ENCODE results near the gene CKAP2L. TPM values are rescaled to one million over a fixed set of nuclear protein-coding genes. Genes with fewer than 3 reads are reported as not detected.
"Not testable (repeated sequence)": the region's sequence is repeated elsewhere in the genome, so short reads cannot be mapped to it uniquely, and the experiment has no call there.

CKAP2L gene
- total RNA-seq, 1 donor from 2014 or later, result 2.1 TPM

DNA sequence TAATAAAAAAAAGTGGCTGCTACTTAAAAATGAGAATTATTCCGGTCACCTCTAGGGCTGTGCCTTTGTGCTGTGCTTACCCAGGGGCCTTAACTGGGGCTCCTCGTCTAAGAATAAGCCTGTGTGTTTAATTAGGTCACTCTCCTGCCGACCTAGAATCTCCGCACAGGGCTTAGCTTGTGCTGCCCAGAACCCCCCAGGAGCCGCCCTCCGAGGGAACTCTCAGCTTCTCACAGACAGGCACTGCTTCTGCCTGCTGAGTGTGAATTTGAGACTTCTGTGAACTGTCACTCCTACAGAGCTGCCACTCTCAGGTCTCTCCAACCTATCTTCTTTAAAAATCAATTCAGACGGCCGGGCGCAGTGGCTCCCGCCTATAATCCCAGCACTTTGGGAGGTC lies 55.4 kb downstream of the CKAP2L start:
- no peaks in the 10 kb centered on the region for H3K9me3 ChIP-seq (ENCODE audit: insufficient read depth, low read depth, low read length)
- FAIRE-seq (no peak), DNase-seq (ENCODE audit: low read depth) (no peak)
- Mint-ChIP-seq H3K27ac (ENCODE audit: unreplicated experiment) (no peak overlapping the region), H3K4me1 (ENCODE audit: low read depth, unreplicated experiment) (peaks cover 16% of the 10 kb centered on the region), H3K4me3 (ENCODE audit: unreplicated experiment) (no peak overlapping the region), H3K27me3 (ENCODE audit: low read depth, unreplicated experiment) (peaks cover 43% of the 10 kb centered on the region), H3K9me3 (ENCODE audit: unreplicated experiment) (peaks cover 5% of the 10 kb centered on the region), H3K36me3 (ENCODE audit: low read depth, unreplicated experiment) (no peaks in the 10 kb centered on the region)
- H3K4me2 ChIP-seq (ENCODE audit: low read length), result no peak overlapping the region
- peaks cover 28% of the 10 kb centered on the region for H3K4me1 ChIP-seq (ENCODE audit: insufficient read depth, low read length)
- H3K79me2 ChIP-seq (ENCODE audit: insufficient read depth, low read length), result no peaks in the 10 kb centered on the region
- H3K27me3 ChIP-seq (ENCODE audit: insufficient read depth, low read length), result peaks cover 3% of the 10 kb centered on the region
- H3K9ac ChIP-seq (ENCODE audit: low read length), result no peak overlapping the region
- H3K27ac ChIP-seq (ENCODE audit: low read depth, low read length), result no peak overlapping the region
- H2AFZ ChIP-seq (ENCODE audit: low read depth, low read length), result no peak overlapping the region
- no peak overlapping the region for H3K4me3 ChIP-seq (ENCODE audit: insufficient read depth, low read depth, low read length)
- H3K36me3 ChIP-seq (ENCODE audit: insufficient read depth, low read length), result no peaks in the 10 kb centered on the region
- H4K20me1 ChIP-seq (ENCODE audit: insufficient read depth, low read length), result no peaks in the 10 kb centered on the region
- TF ChIP-seq, protein P1, sequence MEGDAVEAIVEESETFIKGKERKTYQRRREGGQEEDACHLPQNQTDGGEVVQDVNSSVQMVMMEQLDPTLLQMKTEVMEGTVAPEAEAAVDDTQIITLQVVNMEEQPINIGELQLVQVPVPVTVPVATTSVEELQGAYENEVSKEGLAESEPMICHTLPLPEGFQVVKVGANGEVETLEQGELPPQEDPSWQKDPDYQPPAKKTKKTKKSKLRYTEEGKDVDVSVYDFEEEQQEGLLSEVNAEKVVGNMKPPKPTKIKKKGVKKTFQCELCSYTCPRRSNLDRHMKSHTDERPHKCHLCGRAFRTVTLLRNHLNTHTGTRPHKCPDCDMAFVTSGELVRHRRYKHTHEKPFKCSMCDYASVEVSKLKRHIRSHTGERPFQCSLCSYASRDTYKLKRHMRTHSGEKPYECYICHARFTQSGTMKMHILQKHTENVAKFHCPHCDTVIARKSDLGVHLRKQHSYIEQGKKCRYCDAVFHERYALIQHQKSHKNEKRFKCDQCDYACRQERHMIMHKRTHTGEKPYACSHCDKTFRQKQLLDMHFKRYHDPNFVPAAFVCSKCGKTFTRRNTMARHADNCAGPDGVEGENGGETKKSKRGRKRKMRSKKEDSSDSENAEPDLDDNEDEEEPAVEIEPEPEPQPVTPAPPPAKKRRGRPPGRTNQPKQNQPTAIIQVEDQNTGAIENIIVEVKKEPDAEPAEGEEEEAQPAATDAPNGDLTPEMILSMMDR (IDR thresholded peaks at IDR 0.05; ENCODE audit: insufficient read depth, low read depth, low read length), result no peak
- TF ChIP-seq EZH2 (IDR thresholded peaks at IDR 0.05; ENCODE audit: insufficient read depth, low read length), result no peak

DNA sequence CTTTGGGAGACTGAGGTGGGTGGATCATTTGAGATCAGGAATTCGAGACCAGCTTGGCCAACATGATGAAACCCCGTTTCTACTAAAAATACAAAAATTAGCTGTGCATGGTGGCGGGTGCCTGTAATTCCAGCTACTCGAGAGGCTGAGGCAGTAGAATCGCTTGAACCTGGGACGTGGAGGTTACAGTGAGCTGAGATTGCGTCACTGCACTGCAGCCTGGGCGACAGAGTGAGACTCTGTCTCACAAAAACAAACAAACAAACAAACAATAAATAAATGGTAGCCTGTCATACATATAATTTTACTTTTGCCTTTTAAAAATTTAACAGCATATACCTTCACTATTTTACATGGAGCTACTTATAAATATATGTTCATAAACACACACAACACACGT lies 57.5 kb downstream of the CKAP2L start:
- not testable (repeated sequence) for H3K27me3 ChIP-seq (ENCODE audit: insufficient read depth, low read length); H3K27ac Mint-ChIP-seq (ENCODE audit: unreplicated experiment); H3K27ac ChIP-seq (ENCODE audit: low read depth, low read length); FAIRE-seq; H2AFZ ChIP-seq (ENCODE audit: low read depth, low read length); H3K36me3 ChIP-seq (ENCODE audit: insufficient read depth, low read length); H3K9me3 Mint-ChIP-seq (ENCODE audit: unreplicated experiment); H3K4me3 Mint-ChIP-seq (ENCODE audit: unreplicated experiment); H3K9ac ChIP-seq (ENCODE audit: low read length); DNase-seq (ENCODE audit: low read depth); H3K4me2 ChIP-seq (ENCODE audit: low read length); H4K20me1 ChIP-seq (ENCODE audit: insufficient read depth, low read length); H3K79me2 ChIP-seq (ENCODE audit: insufficient read depth, low read length); H3K9me3 ChIP-seq (ENCODE audit: insufficient read depth, low read depth, low read length); H3K36me3 Mint-ChIP-seq (ENCODE audit: low read depth, unreplicated experiment); H3K4me3 ChIP-seq (ENCODE audit: insufficient read depth, low read depth, low read length)
- H3K4me1 Mint-ChIP-seq (ENCODE audit: low read depth, unreplicated experiment), result peaks cover 12% of the 10 kb centered on the region
- peaks cover 15% of the 10 kb centered on the region for H3K4me1 ChIP-seq (ENCODE audit: insufficient read depth, low read length)
- peaks cover 26% of the 10 kb centered on the region for H3K27me3 Mint-ChIP-seq (ENCODE audit: low read depth, unreplicated experiment)

DNA sequence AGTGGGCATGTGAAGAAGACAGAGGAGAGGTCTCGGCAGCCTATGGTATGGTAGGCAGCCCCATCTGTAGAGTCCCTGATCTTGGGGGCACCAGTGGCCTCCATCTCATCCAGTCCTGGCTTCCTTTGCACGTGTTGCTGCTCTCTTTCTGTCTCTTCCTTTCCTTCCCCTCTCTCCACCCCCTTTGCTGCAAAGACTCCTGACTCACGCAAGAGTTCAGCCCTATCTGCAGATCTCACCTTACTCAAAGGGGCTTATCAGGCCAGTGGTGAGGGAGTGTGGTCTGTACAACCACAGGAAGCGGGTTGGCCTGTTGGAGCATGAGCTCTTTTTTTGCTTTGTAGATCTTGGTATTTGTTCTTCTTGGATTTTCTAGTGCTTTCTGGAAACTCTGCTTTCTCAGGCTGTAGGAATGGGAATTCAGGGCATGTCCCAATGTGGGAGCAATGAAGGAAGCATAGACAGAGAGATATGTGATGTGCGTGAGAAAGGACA lies 58.2 kb downstream of the CKAP2L start:
- no peak for FAIRE-seq
- TF ChIP-seq, protein P1 (IDR thresholded peaks at IDR 0.05; ENCODE audit: insufficient read depth, low read depth, low read length), result no peak
- TF ChIP-seq EZH2 (IDR thresholded peaks at IDR 0.05; ENCODE audit: insufficient read depth, low read length), result no peak
- no peaks in the 10 kb centered on the region for H4K20me1 ChIP-seq (ENCODE audit: insufficient read depth, low read length)
- no peak overlapping the region for H2AFZ ChIP-seq (ENCODE audit: low read depth, low read length)
- peak overlapping the region; percentile 28 for H3K4me2 ChIP-seq (ENCODE audit: low read length)
- Mint-ChIP-seq H3K4me3 (ENCODE audit: unreplicated experiment) (peak overlapping the region; percentile 62), H3K4me1 (ENCODE audit: low read depth, unreplicated experiment) (peaks cover 12% of the 10 kb centered on the region), H3K27ac (ENCODE audit: unreplicated experiment) (no peak overlapping the region), H3K36me3 (ENCODE audit: low read depth, unreplicated experiment) (no peaks in the 10 kb centered on the region), H3K27me3 (ENCODE audit: low read depth, unreplicated experiment) (peaks cover 22% of the 10 kb centered on the region), H3K9me3 (ENCODE audit: unreplicated experiment) (no peaks in the 10 kb centered on the region)
- no peaks in the 10 kb centered on the region for H3K79me2 ChIP-seq (ENCODE audit: insufficient read depth, low read length)
- peaks cover 15% of the 10 kb centered on the region for H3K4me1 ChIP-seq (ENCODE audit: insufficient read depth, low read length)
- H3K36me3 ChIP-seq (ENCODE audit: insufficient read depth, low read length), result no peaks in the 10 kb centered on the region
- no peaks in the 10 kb centered on the region for H3K9me3 ChIP-seq (ENCODE audit: insufficient read depth, low read depth, low read length)
- no peak overlapping the region for H3K4me3 ChIP-seq (ENCODE audit: insufficient read depth, low read depth, low read length)
- no peaks in the 10 kb centered on the region for H3K27me3 ChIP-seq (ENCODE audit: insufficient read depth, low read length)
- H3K9ac ChIP-seq (ENCODE audit: low read length), result no peak overlapping the region
- peak; percentile 96 for DNase-seq (ENCODE audit: low read depth)
- no peak overlapping the region for H3K27ac ChIP-seq (ENCODE audit: low read depth, low read length)

Data from astrocyte (in vitro differentiated cells and primary cell).